ENCODE measurements around the gene BCAN. TPM values are rescaled to one million over a fixed set of nuclear protein-coding genes. Genes with fewer than 3 reads are reported as not detected.

The BCAN gene
- total RNA-seq, 4 donors from 2014 or later = 0.45 to 1.0 (median 0.99) TPM; not detected in 1

DNA sequence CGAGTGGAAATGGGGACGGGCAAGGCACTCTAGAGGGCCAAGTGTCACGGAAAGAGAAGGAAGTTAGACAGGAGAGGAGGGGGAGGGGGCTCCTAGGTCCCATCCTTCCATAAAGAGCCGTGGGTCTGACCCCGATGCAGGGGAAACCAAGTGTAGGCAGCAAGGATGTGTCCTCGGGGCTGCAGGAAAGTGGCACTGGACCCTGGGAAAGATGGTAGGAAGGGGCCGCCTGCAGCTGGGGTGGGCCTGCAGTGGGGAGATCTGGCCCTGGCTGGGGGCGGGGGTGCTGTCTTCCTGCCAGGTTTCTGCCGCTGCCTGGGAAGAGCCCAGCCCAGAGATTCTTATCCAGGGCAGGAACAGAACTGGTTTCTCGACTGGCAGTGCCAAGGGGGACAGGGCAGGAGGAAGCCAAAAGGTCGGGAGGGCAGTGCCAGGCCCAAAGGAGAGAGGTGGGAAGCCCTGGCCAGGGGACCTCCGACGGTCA lies 50.6 kb downstream of the BCAN start:
- H3K27ac ChIP-seq (replicated peaks in 1 of 4) = no peak overlapping the region
- DNase-seq (ENCODE audit: extremely low spot score) = no peak
- TF ChIP-seq POLR2A (IDR thresholded peaks at IDR 0.05; ENCODE audit: low read depth) = no peak
- TF ChIP-seq EP300 (IDR thresholded peaks at IDR 0.05) = no peak
- TF ChIP-seq, protein P1, sequence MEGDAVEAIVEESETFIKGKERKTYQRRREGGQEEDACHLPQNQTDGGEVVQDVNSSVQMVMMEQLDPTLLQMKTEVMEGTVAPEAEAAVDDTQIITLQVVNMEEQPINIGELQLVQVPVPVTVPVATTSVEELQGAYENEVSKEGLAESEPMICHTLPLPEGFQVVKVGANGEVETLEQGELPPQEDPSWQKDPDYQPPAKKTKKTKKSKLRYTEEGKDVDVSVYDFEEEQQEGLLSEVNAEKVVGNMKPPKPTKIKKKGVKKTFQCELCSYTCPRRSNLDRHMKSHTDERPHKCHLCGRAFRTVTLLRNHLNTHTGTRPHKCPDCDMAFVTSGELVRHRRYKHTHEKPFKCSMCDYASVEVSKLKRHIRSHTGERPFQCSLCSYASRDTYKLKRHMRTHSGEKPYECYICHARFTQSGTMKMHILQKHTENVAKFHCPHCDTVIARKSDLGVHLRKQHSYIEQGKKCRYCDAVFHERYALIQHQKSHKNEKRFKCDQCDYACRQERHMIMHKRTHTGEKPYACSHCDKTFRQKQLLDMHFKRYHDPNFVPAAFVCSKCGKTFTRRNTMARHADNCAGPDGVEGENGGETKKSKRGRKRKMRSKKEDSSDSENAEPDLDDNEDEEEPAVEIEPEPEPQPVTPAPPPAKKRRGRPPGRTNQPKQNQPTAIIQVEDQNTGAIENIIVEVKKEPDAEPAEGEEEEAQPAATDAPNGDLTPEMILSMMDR (IDR thresholded peaks at IDR 0.05) = no peak
- no peak for TF ChIP-seq POLR2AphosphoS5 (IDR thresholded peaks at IDR 0.05)
- intact Hi-C loops (cut with DNase I) = no loop called here
- H3K27me3 ChIP-seq = peaks cover 0 to 64% (median 2%) of the 10 kb centered on the region in 4 donors
- H3K4me3 ChIP-seq = no peak overlapping the region
- H3K4me1 ChIP-seq = peaks cover 7 to 28% (median 19%) of the 10 kb centered on the region in 4 donors
- H3K9me3 ChIP-seq = no peaks in the 10 kb centered on the region
- no peaks in the 10 kb centered on the region for H3K36me3 ChIP-seq
- WGBS = 32% methylated on average over 13 of the region's 13 CpGs

DNA sequence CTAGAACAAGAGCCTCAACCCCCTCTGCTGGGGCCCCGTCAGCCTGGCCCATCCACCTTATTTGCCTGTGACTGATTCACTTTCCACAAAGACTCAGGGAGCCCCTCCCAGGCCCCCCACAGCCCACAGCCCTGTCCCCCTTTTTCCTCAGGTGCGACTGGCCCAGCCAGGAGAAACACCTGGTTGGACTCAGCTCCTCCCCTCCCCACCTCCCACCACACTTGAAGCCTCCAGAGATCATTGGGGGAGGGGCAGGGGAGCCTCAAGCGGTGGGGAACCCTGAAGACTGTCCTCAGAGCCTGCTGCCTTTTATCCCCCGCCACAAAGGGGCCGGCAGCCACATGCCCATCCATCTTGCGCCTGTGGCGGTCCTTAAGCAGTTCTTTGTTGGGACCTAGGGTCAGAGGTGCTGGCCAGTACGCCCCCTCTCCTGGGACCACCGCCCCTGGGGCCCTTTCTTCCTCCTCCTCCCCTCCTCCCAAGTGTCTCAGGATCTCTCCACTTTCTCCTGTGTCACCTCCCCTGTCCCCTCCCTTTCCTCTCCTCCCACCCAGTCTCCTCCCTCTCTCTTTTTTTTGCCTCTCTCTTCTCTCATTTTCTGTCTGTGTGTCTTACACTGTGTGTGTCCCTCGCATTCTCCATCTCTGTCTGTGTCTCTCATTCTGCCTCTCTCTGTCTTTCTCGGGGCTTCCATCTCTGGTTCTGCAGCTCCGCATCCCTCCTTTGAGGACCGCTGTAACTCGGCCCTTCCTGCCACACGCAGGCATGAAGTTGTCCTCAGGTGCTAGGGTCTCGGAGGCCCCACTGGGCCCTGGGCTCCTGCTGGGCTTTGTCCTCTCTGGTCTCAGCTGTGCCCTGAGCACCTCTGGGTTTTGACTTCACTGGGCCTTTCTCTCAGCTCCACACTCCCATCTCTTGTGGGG lies 51.3 kb downstream of the BCAN start:
- peaks cover 0 to 57% (median 2%) of the 10 kb centered on the region in 4 donors for H3K27me3 ChIP-seq
- whole genome bisulfite sequencing = 59% methylated on average over 11 of the region's 16 CpGs
- TF ChIP-seq, protein P1 (IDR thresholded peaks at IDR 0.05) = no peak
- TF ChIP-seq EP300 (IDR thresholded peaks at IDR 0.05) (no peak), POLR2AphosphoS5 (IDR thresholded peaks at IDR 0.05) (no peak), POLR2A (IDR thresholded peaks at IDR 0.05; ENCODE audit: low read depth) (no peak)
- no peak for DNase-seq (ENCODE audit: extremely low spot score)
- H3K9me3 ChIP-seq = no peaks in the 10 kb centered on the region
- intact Hi-C loops (cut with DNase I) = no loop called here
- H3K4me1 ChIP-seq = peaks cover 7 to 28% (median 19%) of the 10 kb centered on the region in 4 donors
- H3K4me3 ChIP-seq = no peak overlapping the region
- no peak overlapping the region for H3K27ac ChIP-seq (replicated peaks in 1 of 4)
- no peaks in the 10 kb centered on the region for H3K36me3 ChIP-seq

DNA sequence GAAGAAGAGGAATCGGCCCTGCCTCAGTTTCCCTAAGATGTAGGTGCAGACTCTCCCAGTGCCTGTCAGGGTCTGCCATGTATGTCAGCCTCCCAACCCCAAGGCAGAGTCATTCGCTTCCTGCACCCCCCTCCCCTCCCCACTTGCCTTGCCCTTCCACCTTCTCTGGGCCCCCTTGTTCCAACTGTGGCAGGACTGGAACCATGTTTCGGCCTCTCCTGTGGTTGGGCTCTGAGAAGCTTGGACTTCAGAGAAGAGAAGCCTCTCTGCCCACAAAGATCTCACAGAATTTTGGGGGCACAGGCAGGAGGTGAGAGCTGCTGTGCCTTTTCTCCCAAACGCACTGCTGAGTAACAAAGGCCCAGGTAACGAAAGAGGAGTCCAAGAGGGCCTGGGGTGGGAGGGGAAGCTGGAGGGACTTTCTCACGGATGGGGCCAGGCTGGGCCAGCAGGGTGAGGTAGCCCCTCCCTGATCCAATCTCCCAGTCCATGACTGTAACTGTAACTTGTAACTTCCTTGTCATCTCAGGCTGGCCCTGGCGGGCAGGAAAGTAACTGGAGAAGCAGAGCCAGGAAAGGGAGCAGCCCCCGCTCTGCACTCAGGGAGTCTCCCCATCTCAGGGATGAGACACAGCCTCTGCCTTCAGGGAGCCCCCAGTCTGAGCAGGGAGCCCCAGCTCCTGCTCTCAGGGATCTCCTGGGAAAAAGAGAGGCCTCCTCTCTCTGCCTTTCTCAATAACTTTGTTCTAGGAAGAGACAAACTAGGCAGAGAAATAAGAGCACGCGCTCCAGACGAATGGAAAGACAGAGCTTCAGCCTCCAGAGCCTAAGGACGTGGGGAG lies 52.2 kb downstream of the BCAN start:
- intact Hi-C loops (cut with DNase I) = no loop called here
- peaks cover 0 to 49% (median 2%) of the 10 kb centered on the region in 4 donors for H3K27me3 ChIP-seq

DNA sequence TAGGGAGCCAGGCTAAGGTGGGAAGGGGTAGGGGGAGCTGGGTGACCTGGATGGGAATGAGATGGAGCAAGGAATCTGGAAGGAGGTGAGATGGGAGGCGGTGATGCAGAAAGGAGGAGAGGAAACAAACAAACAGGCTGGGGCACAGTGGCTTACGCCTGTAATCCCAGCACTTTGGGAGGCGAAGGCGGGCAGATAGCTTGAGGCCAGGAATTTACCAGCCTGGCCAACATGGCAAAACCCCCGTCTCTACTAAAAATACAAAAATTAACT lies 52.7 kb downstream of the BCAN start:
- no peaks in the 10 kb centered on the region for H3K9me3 ChIP-seq
- H3K4me1 ChIP-seq = peaks cover 3 to 21% (median 11%) of the 10 kb centered on the region in 4 donors
- intact Hi-C loops (cut with DNase I) = no loop called here
- 95% methylated on average over 5 of the region's 5 CpGs for WGBS
- peaks cover 0 to 8% (median 0%) of the 10 kb centered on the region in 4 donors for H3K36me3 ChIP-seq
- DNase-seq (ENCODE audit: extremely low spot score) = no peak
- H3K27ac ChIP-seq (replicated peaks in 1 of 4) = no peak overlapping the region
- TF ChIP-seq, protein P1 (IDR thresholded peaks at IDR 0.05) = no peak
- TF ChIP-seq EP300 (IDR thresholded peaks at IDR 0.05) = no peak
- no peak for TF ChIP-seq POLR2AphosphoS5 (IDR thresholded peaks at IDR 0.05)
- no peak for TF ChIP-seq POLR2A (IDR thresholded peaks at IDR 0.05; ENCODE audit: low read depth)
- H3K27me3 ChIP-seq = peaks cover 0 to 49% (median 2%) of the 10 kb centered on the region in 4 donors
- no peak overlapping the region for H3K4me3 ChIP-seq

More for the DNA sequence above, 52.2 kb downstream of the BCAN start:
- 90% methylated on average over 11 of the region's 12 CpGs for WGBS
- DNase-seq (ENCODE audit: extremely low spot score) = no peak
- no peak for TF ChIP-seq EP300 (IDR thresholded peaks at IDR 0.05)
- TF ChIP-seq, protein P1 (IDR thresholded peaks at IDR 0.05) = no peak
- TF ChIP-seq POLR2AphosphoS5 (IDR thresholded peaks at IDR 0.05) = no peak
- no peak for TF ChIP-seq POLR2A (IDR thresholded peaks at IDR 0.05; ENCODE audit: low read depth)
- Histone ChIP-seq H3K27ac (replicated peaks in 1 of 4) (no peak overlapping the region), H3K9me3 (no peaks in the 10 kb centered on the region), H3K36me3 (peaks cover 0 to 3% (median 0%) of the 10 kb centered on the region in 4 donors), H3K4me3 (no peak overlapping the region), H3K4me1 (peaks cover 7 to 27% (median 16%) of the 10 kb centered on the region in 4 donors)
